ENCODE data around the gene PCDH9. TPM values are rescaled to one million over a fixed set of nuclear protein-coding genes. Genes with fewer than 3 reads are reported as not detected.

Gene PCDH9
- total RNA-seq, 1 donor from 2014 or later, result 20.2 TPM

- H3K4me1 Mint-ChIP-seq (ENCODE audit: unreplicated experiment), result peaks cover 10% of the 10 kb centered on the region
- DNase-seq (ENCODE audit: extremely low spot score, unreplicated experiment), result no peak
- H3K36me3 Mint-ChIP-seq, result peaks cover 2% of the 10 kb centered on the region
- no peak overlapping the region for H3K27ac Mint-ChIP-seq
- peaks cover 2% of the 10 kb centered on the region for H3K9me3 Mint-ChIP-seq
- TF ChIP-seq CTCF (conservative IDR thresholded peaks at IDR 0.05), result no peak
- H3K27me3 Mint-ChIP-seq, result no peaks in the 10 kb centered on the region
- no peak overlapping the region for H3K4me3 Mint-ChIP-seq
Observed at GRCh38 chr13:66689628-66690027, 540.5 kb downstream of the PCDH9 start.

- peaks cover 5% of the 10 kb centered on the region for H3K36me3 Mint-ChIP-seq
- no peak overlapping the region for H3K4me3 Mint-ChIP-seq
- no peak for DNase-seq (ENCODE audit: extremely low spot score, unreplicated experiment)
- H3K27me3 Mint-ChIP-seq, result no peaks in the 10 kb centered on the region
- no peak overlapping the region for H3K27ac Mint-ChIP-seq
- TF ChIP-seq CTCF (conservative IDR thresholded peaks at IDR 0.05), result peak; percentile 59
- H3K4me1 Mint-ChIP-seq (ENCODE audit: unreplicated experiment), result peaks cover 9% of the 10 kb centered on the region
- peaks cover 4% of the 10 kb centered on the region for H3K9me3 Mint-ChIP-seq
Observed at GRCh38 chr13:66689037-66689619, 541.0 kb downstream of the PCDH9 start.

GRCh38 chr13:66681403-66681802 is 548.7 kb downstream of the PCDH9 start:
- Mint-ChIP-seq H3K9me3 (peaks cover 4% of the 10 kb centered on the region), H3K36me3 (peaks cover 5% of the 10 kb centered on the region), H3K4me1 (ENCODE audit: unreplicated experiment) (no peaks in the 10 kb centered on the region), H3K27ac (no peak overlapping the region), H3K27me3 (no peaks in the 10 kb centered on the region), H3K4me3 (no peak overlapping the region)
- no peak for DNase-seq (ENCODE audit: extremely low spot score, unreplicated experiment)
- TF ChIP-seq CTCF (conservative IDR thresholded peaks at IDR 0.05), result no peak

- no peak for DNase-seq (ENCODE audit: extremely low spot score, unreplicated experiment)
- H3K27ac Mint-ChIP-seq, result no peak overlapping the region
- H3K9me3 Mint-ChIP-seq, result peaks cover 4% of the 10 kb centered on the region
- H3K36me3 Mint-ChIP-seq, result peaks cover 5% of the 10 kb centered on the region
- H3K27me3 Mint-ChIP-seq, result no peaks in the 10 kb centered on the region
- no peaks in the 10 kb centered on the region for H3K4me1 Mint-ChIP-seq (ENCODE audit: unreplicated experiment)
- no peak overlapping the region for H3K4me3 Mint-ChIP-seq
- no peak for TF ChIP-seq CTCF (conservative IDR thresholded peaks at IDR 0.05)
Observed at GRCh38 chr13:66680031-66680430, 550.1 kb downstream of the PCDH9 start.

GRCh38 chr13:66675620-66676019 is 554.5 kb downstream of the PCDH9 start:
- TF ChIP-seq CTCF (conservative IDR thresholded peaks at IDR 0.05), result no peak
- Mint-ChIP-seq H3K9me3 (peaks cover 5% of the 10 kb centered on the region), H3K4me1 (ENCODE audit: unreplicated experiment) (no peaks in the 10 kb centered on the region), H3K4me3 (no peak overlapping the region), H3K27ac (no peak overlapping the region), H3K27me3 (no peaks in the 10 kb centered on the region), H3K36me3 (no peaks in the 10 kb centered on the region)
- no peak for DNase-seq (ENCODE audit: extremely low spot score, unreplicated experiment)

- H3K27ac Mint-ChIP-seq, result no peak overlapping the region
- peaks cover 5% of the 10 kb centered on the region for H3K9me3 Mint-ChIP-seq
- no peaks in the 10 kb centered on the region for H3K27me3 Mint-ChIP-seq
- H3K4me1 Mint-ChIP-seq (ENCODE audit: unreplicated experiment), result no peaks in the 10 kb centered on the region
- H3K4me3 Mint-ChIP-seq, result no peak overlapping the region
- no peaks in the 10 kb centered on the region for H3K36me3 Mint-ChIP-seq
- TF ChIP-seq CTCF (conservative IDR thresholded peaks at IDR 0.05), result no peak
- DNase-seq (ENCODE audit: extremely low spot score, unreplicated experiment), result no peak
Observed at GRCh38 chr13:66673401-66673800, 556.7 kb downstream of the PCDH9 start.

All from type B pancreatic cell (in vitro differentiated cells).